ENCODE results near the gene CBX7. TPM values are rescaled to one million over a fixed set of nuclear protein-coding genes. Genes with fewer than 3 reads are reported as not detected.

CBX7 gene
- total and polyA plus RNA-seq, 2 donors (not counting 1 experiment from before 2014, with no cell fraction given) = 2.8 to 14.7 TPM

DNA sequence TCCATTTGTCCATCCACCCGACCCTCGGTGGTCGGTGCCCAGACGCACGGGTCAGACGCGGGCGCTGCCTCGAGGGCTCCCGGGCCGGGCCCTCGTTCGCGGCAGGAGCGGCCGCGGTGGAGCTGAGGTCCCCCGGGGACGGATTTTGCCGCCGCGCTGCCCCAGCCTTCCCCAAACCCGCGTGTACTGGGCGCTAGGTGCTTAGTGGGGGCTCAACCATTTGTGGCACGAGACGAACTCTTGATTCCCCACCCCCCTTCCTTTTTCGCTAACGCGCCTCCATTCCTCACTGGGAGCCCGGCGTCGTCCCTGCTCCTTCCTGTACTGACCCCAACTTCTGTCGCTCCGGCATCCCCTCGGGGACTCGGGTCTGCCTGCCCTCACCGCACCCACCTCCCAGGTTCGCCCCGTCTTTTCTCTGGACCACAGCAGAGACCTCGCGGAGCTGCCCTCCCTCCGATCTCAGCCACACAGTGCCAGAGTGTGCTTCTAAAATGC is 789 bp upstream of the CBX7 start:
- Histone ChIP-seq H3K36me3 (ENCODE audit: control insufficient read depth, insufficient read depth, low read length) (no peaks in the 10 kb centered on the region), H4K20me1 (ENCODE audit: control insufficient read depth, extremely low read depth, insufficient read depth, low read length) (no peaks in the 10 kb centered on the region), H3K9me3 (ENCODE audit: control insufficient read depth, insufficient read depth, low read depth, low read length) (no peaks in the 10 kb centered on the region), H3K79me2 (ENCODE audit: control insufficient read depth, insufficient read depth, low read length) (no peaks in the 10 kb centered on the region), H2AFZ (ENCODE audit: low read length) (peak overlapping the region; percentile 70), H3K27me3 (ENCODE audit: control insufficient read depth, insufficient read depth, low read length) (peaks cover 18% of the 10 kb centered on the region), H3K4me3 (replicated peaks in 1 of 4; ENCODE audit: control extremely low read depth in 1 of 4, insufficient read depth in 1 of 4, low read depth in 3 of 4, low read length in 4 of 4) (peak overlapping the region; percentile 42 to 75 (median 51)), H3K4me2 (ENCODE audit: extremely low read depth, insufficient read depth, low read length) (peak overlapping the region; percentile 79), H3K4me1 (ENCODE audit: control insufficient read depth, extremely low read depth, insufficient read depth, low read length) (no peaks in the 10 kb centered on the region), H3K9ac (ENCODE audit: insufficient read depth, low read length) (peak overlapping the region; percentile 32), H3K27ac (ENCODE audit: insufficient read depth, low read length) (no peak overlapping the region)
- no peak for DNase-seq (ENCODE audit: low read depth in 2 of 2)
- TF ChIP-seq, protein P1, sequence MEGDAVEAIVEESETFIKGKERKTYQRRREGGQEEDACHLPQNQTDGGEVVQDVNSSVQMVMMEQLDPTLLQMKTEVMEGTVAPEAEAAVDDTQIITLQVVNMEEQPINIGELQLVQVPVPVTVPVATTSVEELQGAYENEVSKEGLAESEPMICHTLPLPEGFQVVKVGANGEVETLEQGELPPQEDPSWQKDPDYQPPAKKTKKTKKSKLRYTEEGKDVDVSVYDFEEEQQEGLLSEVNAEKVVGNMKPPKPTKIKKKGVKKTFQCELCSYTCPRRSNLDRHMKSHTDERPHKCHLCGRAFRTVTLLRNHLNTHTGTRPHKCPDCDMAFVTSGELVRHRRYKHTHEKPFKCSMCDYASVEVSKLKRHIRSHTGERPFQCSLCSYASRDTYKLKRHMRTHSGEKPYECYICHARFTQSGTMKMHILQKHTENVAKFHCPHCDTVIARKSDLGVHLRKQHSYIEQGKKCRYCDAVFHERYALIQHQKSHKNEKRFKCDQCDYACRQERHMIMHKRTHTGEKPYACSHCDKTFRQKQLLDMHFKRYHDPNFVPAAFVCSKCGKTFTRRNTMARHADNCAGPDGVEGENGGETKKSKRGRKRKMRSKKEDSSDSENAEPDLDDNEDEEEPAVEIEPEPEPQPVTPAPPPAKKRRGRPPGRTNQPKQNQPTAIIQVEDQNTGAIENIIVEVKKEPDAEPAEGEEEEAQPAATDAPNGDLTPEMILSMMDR (conservative IDR thresholded peaks at IDR 0.05 in 1 of 2, IDR thresholded peaks at IDR 0.05 in 1 of 2; ENCODE audit: low read depth in 1 of 2, low read length in 2 of 2) = no peak
- no peak for TF ChIP-seq EZH2 (IDR thresholded peaks at IDR 0.05; ENCODE audit: low read length, missing control alignments)

DNA sequence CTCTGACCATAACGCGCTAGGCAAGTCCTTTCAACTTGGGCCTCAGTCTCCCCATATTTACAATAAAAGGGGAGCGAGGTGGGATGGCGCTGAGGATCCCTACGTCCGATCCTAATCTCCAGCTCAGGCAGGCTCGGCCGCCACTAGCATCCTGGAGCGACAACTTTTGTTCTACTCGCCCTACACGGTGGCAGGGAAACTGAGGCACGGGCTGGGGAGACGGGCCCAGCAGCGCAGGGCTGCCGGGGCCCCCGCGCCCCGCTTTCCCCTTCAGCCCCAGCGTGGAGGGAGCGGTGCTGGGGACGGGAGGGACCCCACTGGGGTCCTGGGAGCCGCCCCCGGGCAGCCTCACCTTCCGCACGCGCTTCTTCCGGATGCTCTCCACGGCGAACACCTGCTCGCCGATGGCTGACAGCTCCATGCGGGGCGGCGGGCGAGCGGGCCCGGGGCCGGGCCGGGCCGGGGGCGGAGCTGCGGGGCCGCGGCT is 413 bp downstream of the CBX7 start:
- no peak for TF ChIP-seq EZH2 (IDR thresholded peaks at IDR 0.05; ENCODE audit: low read length, missing control alignments)
- TF ChIP-seq, protein P1 (conservative IDR thresholded peaks at IDR 0.05 in 1 of 2, IDR thresholded peaks at IDR 0.05 in 1 of 2; ENCODE audit: low read depth in 1 of 2, low read length in 2 of 2) = no peak
- H3K27me3 ChIP-seq (ENCODE audit: control insufficient read depth, insufficient read depth, low read length) = peaks cover 18% of the 10 kb centered on the region
- H3K36me3 ChIP-seq (ENCODE audit: control insufficient read depth, insufficient read depth, low read length) = no peaks in the 10 kb centered on the region
- no peaks in the 10 kb centered on the region for H3K79me2 ChIP-seq (ENCODE audit: control insufficient read depth, insufficient read depth, low read length)
- H3K9me3 ChIP-seq (ENCODE audit: control insufficient read depth, insufficient read depth, low read depth, low read length) = no peaks in the 10 kb centered on the region
- H3K4me3 ChIP-seq (replicated peaks in 1 of 4; ENCODE audit: control extremely low read depth in 1 of 4, insufficient read depth in 1 of 4, low read depth in 3 of 4, low read length in 4 of 4) = peak overlapping the region; percentile 52 to 75 (median 56)
- H4K20me1 ChIP-seq (ENCODE audit: control insufficient read depth, extremely low read depth, insufficient read depth, low read length) = no peaks in the 10 kb centered on the region
- H3K4me1 ChIP-seq (ENCODE audit: control insufficient read depth, extremely low read depth, insufficient read depth, low read length) = no peaks in the 10 kb centered on the region
- peak overlapping the region; percentile 79 for H3K4me2 ChIP-seq (ENCODE audit: extremely low read depth, insufficient read depth, low read length)
- H3K27ac ChIP-seq (ENCODE audit: insufficient read depth, low read length) = no peak overlapping the region
- DNase-seq (ENCODE audit: low read depth in 2 of 2) = no peak
- H2AFZ ChIP-seq (ENCODE audit: low read length) = no peak overlapping the region
- no peak overlapping the region for H3K9ac ChIP-seq (ENCODE audit: insufficient read depth, low read length)

DNA sequence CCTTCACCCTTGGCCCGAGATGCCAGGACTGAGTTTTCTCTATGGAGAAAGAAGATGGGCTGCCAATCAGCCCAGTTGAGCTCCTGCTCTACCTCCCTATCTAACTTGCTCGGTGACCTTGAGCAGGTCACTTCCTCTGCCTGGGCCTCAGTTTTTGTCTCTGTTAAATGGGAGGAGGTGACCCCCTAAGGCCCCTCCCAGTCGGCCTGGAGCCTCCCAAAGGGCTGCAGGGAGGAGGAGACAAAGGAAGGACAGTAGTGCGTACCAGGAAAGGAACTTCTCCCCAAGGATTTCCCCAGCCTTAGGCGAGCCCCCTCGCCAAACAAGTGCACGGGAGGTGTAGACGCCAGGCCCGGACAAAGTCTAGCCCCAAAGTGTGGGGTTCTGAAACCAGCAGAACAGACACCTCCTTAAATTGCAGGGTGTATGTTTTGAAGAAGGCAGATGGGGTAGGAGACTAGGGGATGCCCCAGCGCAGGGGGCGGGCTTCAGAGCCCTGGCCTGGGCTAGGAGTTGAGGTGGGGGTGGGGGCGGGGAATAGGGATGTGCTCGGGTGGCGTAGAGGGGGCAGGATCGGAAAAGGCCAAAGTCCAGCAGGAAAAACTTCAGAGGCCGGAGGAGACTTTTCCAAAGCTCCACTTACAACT is 1.0 kb downstream of the CBX7 start:
- H3K4me2 ChIP-seq (ENCODE audit: extremely low read depth, insufficient read depth, low read length) = peak overlapping the region; percentile 79
- H4K20me1 ChIP-seq (ENCODE audit: control insufficient read depth, extremely low read depth, insufficient read depth, low read length) = no peaks in the 10 kb centered on the region
- no peaks in the 10 kb centered on the region for H3K36me3 ChIP-seq (ENCODE audit: control insufficient read depth, insufficient read depth, low read length)
- no peak for TF ChIP-seq EZH2 (IDR thresholded peaks at IDR 0.05; ENCODE audit: low read length, missing control alignments)
- TF ChIP-seq, protein P1 (conservative IDR thresholded peaks at IDR 0.05 in 1 of 2, IDR thresholded peaks at IDR 0.05 in 1 of 2; ENCODE audit: low read depth in 1 of 2, low read length in 2 of 2) = no peak
- no peak for DNase-seq (ENCODE audit: low read depth in 2 of 2)
- no peak overlapping the region for H3K9ac ChIP-seq (ENCODE audit: insufficient read depth, low read length)
- H3K9me3 ChIP-seq (ENCODE audit: control insufficient read depth, insufficient read depth, low read depth, low read length) = no peaks in the 10 kb centered on the region
- no peak overlapping the region for H3K27ac ChIP-seq (ENCODE audit: insufficient read depth, low read length)
- H3K27me3 ChIP-seq (ENCODE audit: control insufficient read depth, insufficient read depth, low read length) = peaks cover 16% of the 10 kb centered on the region
- H3K4me3 ChIP-seq (replicated peaks in 1 of 4; ENCODE audit: control extremely low read depth in 1 of 4, insufficient read depth in 1 of 4, low read depth in 3 of 4, low read length in 4 of 4) = peak overlapping the region; percentile 52 to 75 (median 56)
- H2AFZ ChIP-seq (ENCODE audit: low read length) = no peak overlapping the region
- H3K4me1 ChIP-seq (ENCODE audit: control insufficient read depth, extremely low read depth, insufficient read depth, low read length) = no peaks in the 10 kb centered on the region
- H3K79me2 ChIP-seq (ENCODE audit: control insufficient read depth, insufficient read depth, low read length) = no peaks in the 10 kb centered on the region
